HL-60/S4 (cell line): ENCODE results near the gene TCL1B.
"Not testable (repeated sequence)": the region's sequence is repeated elsewhere in the genome, so short reads cannot be mapped to it uniquely, and the experiment has no call there.

Experiments used
- in situ Hi-C: fragments of 300-500 bp; cut with MboI; formaldehyde crosslinking; loops from 2 replicates; pipeline ENCODE4 v1.14.3; 2022; ENCODE audit warnings: low sequenced_read_pairs

The TCL1B gene

DNA sequence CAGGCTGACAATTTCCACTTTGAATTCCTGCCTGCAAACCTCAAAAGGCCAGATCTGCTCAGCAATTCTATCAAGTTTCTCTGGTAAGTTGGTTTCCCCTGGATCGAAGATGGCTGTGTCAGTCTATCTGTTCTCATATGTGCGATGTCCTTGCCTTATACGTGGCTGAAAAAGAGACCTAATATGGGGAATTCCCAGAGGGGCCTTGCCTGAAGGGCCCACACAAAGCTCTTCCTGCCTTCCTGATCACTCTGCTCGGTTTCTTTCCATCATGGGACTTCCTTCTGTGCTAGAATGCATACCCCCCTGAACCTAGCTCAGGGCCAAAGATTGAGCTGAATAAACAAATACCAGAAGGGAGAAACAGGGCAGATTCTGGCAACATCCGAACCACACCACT, 13.2 kb downstream of the TCL1B start:
- in situ Hi-C loops, result loop anchor here (25.0 kb wide), 1 partner anchor 262 kb away; no protein-coding TSS in a partner anchor

DNA sequence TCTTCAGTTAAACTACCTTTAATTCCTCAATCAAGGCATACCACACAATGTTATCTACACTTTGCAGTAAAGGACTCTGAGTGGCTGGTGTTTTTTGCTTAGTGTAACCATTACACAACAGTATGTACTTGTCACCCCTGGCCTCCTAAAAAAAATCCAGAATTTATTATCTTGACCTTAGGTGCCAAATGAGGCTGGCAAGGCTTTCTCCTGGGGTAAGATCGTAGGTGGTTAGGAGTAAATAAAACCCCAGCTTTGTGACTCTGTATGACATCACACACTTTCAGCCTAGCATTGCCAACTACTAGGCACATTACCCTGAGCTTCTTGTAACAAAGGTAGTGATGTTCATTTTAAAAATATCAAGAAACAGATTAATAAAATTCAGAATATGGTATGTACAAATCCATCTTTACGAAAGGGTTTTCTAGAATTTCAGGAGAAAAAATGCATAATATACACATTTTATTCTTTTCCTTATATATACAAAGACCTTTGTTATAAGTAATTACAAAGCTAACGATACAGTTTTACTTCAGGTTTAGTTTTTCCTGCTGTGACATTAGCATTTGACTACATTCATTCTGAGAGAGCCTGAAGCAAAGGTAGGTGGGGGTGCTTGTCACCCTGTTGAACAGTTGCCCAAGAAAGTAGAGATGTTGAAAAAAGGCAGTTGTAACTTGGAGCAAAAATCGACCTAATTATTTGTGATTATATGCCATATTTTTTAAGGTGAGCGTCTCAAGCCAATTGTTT, 14.2 kb downstream of the TCL1B start:
- in situ Hi-C loops, result no loop called here

DNA sequence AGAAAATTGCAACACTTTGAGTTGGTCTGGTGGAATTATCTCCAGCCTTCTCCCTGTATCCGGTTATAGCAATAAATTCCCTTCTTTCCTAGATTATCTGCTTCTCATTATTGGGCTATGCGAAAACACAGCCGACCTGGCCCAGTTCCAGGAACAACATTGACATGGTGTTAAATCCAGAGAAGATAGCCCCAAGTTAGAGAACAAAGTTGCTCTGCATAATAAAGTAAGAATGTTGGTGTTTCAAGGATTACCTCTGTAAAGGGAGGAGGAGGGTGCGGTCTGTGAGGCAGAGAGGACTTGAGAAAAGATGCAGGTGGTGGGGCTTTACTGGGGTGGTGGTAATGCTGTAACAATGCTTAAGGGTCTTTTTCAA, 15.6 kb downstream of the TCL1B start:
- in situ Hi-C loops, result no loop called here

DNA sequence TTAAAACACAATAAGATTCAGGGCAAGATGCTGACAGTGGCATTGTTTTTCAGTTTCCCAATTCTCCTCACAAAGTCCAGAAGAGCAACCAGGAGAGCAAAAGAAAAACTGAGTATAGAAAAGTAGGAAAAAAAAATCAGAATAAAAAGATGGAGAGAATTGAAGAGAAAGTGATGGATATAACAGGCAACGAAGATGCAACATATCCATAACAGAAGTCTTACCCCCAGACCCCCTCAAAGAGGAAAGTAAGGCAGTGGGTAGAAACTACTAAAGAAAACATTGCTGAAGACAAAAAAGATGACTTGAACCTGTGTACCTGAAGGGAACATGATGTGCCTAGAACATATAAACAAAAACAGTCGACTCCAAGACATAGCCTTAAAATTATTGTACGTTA, 17.1 kb downstream of the TCL1B start:
- in situ Hi-C loops, result no loop called here

DNA sequence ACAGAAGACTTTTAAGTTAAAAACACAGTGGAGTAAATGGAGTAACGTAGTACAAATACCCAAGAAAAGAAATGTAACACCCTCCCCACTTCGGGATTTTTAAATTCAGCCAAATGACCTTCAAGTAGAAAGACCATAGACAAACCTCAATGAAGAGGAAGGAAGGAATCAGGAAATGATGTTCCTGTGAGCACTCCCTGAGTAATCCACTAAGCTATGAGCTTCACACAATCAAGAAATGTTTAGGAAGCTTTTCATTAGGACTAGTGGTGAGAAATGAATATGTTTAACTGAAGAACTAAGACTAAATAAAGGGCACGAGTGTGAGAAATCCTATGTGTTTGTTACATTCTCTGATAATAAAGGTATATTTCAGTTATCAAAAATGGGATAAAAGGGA, 17.6 kb downstream of the TCL1B start:
- in situ Hi-C loops, result no loop called here

DNA sequence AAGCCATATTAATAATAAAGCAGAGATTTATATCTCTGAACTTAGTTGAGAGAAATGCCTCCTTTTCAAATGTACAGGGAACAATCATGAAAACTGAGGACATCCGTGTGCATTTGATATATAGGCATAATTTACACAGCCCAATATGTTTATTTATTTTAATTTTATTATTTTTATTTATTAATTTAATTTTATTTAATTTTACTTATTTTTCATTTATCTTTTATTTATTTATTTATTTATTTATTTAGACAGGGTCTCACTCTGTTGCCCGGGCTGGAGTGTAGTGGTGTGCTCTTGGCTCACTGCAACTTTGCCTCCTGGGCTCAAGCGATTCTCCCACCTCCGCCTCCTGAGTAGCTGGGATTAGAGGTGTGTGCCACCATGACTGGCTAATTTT, 19.3 kb downstream of the TCL1B start:
- in situ Hi-C loops, result no loop called here

DNA sequence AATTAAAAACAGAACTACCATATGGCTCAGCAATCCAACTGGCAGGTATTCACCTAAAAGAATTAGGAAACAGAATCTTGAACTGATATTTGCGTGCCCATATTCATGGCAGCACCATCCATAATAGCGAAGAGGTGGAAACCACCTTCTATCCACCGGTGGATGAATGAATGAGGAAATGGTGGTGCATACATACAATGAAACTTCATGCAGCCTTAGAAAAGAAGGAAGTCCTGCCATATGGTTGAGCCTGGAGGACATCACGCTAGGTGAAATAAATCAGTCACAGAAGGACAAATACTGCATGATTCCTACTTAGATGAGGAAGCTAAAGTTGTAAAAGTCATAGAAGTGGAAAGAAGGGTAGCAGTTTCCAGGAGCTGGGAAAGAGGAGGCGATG, 21.1 kb downstream of the TCL1B start:
- in situ Hi-C loops, result no loop called here

DNA sequence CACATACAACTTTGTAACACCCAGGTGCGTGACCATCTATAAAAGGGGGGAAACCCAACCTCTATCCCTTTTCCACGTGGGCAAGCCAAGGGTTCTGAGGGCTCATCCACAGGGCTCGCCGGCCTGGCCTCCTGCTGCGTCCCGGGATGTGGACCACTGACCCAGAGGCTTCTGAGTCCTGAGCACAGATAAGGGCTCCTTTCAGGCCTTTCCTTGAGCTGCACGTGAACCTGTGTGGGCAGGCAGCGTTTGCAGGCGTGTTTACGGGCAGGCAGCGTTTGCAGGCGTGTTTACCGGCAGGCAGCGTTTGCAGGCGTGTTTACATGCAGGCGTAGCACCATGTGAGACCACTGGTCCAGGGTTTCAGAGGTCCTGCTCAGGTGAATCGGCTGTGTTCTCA, 23.9 kb downstream of the TCL1B start:
- in situ Hi-C loops, result no loop called here

DNA sequence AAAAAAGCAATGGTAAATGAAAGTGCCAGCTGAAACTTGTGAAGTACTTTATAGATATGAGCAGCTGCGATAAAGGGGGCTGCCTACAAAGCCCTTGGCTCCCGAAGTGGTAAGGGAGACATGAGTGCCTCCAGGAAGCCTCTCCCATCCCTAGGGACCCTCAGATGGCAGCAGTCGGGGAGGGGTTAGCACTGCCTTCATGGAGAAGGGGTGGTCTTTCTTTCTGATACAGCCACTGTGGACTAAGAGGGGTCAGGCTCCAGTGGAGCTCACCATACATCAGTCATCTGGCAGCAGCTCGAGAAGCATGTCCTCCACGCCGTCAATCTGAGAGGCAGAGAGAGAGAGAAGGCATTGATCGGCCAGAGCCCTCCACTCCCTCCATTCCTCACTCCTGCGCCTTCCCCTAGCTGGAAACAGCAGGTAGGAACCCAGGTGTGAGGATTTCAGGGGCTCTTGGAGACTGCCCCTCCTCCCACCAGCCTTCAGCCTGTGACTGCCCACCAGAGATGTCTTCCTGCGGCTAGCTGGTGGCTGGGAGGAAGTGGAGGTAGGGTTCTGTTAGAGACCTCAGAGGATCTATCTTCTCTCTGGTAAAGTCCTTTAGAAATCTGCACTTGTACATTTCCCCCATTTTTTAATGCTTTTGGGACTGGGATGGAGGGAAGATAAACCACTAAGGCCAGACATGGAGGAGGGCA, 25.4 kb downstream of the TCL1B start:
- in situ Hi-C loops, result no loop called here

DNA sequence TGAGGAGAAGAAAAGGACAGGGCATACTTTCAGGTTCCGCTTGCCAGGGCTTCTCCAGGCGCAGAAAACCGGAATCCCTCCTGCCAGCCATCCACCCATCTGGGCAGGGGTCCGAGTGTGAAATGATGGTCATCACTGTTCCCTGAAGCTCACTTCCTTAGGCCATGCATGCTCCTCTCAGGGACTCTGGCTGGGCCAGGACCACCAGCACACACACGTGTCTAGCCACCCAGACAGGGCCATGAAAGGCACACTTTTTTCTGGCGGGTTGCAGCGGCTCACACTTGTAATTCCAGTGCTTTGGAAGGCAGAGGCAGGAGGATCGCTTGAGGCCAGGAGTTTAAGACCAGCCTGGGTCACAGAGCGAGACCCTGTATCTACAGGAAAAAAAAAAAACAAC, 26.2 kb downstream of the TCL1B start:
- in situ Hi-C loops, result no loop called here

DNA sequence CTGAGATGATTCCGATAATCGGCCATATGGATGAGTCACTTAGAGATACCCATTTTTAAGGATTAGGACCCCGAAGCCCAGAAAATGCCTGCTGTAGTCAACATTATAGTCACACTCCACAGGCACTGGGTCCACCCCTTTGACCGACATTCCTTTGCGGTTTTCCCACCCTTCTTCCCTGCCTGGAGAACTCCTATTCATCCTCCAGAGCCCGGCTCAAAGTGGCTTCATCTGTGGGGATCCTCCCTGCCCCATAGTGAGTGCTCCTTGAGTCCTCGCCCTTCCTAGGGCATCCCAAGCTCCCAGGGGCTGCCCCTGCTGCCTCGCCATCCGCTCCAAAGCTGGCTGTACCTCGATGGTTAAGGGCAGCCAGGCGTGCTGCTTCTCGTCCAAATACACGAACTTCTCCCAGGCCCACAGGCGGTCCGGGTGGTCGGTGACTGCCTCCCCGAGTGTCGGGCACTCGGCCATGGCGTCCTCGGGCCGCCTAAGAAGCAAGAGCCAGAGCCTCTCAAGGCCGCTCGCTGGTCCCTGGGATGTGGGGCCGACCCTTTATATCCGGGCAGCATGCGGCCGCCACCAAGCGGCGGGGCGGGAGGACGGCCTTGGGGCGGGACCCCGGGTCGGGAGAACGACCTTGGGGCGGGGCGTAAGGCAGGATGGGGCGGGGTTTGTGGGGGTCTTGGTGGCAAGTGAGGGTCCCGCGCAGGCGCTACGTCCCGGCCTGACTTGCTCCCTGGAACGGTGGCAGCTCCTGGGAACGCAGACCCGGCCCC, 27.6 kb downstream of the TCL1B start, which contains the start of gene TCL1A:
TCL1A (minus strand) TSS at position 530 of the 776 bp plus-strand sequence; CDS start at position 471, 59 bp downstream.
- in situ Hi-C loops, result no loop called here

DNA sequence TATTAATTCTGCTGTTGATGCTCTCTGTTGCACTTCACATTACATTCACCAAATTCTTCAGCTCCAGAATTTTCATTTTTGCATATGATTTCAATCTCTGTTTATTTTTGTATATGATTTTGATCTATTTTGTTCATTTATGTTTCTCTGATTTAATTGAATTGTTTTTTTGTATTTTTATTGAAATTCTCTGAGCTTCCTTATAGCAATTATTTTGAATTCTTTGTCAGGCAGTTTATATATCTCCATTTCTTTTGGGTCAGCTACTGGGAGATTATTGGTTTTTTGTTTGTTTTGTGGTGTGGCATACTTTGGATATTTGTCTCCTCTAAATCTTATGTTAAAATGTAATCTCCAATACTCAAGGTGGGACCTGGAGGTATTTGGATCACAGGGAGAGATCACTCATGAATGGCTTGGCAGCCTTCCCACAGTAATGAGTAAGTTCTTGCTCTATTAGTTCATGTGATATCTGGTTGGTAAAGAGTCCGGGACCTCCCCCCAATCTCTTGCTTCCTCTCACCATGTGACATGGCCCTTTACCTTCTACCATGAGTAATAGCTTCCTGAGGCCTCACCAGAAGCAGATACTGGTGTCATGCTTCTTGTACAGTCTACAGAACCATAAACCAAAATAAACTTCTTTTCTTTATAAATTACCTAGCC, 36.4 kb downstream of the TCL1B start:
- in situ Hi-C loops, result no loop called here

DNA sequence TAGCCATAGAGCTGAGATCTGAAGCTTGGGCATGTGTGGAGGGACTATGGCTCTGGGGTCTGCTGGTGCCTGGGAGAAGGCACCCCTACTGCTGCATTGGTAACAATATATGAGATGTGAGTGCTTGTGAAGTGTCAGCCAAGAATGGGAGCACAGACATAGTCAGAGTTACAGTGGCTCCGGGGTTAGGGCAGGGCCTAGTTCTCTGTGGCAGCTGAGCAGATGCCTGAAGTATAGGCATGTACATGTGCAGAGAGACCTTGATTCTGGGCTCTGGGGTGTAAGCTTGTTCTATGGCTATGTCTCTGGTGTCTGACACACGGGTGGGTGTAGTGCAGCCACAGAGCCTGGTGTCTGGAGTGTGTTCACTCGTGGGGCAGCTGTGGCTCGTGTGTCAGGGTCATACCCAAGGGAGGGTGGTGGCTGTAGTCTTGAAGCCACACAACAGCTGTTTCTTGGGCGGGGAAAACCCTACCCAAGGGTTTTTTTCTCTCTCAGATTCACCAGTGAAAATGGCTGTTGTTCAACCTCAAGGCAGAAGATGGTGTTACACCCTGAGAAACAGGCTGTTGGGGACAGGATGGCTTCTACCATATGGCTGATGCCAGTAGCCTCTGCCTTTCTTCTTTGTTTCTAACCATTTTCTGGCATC, 39.6 kb downstream of the TCL1B start:
- in situ Hi-C loops, result no loop called here

DNA sequence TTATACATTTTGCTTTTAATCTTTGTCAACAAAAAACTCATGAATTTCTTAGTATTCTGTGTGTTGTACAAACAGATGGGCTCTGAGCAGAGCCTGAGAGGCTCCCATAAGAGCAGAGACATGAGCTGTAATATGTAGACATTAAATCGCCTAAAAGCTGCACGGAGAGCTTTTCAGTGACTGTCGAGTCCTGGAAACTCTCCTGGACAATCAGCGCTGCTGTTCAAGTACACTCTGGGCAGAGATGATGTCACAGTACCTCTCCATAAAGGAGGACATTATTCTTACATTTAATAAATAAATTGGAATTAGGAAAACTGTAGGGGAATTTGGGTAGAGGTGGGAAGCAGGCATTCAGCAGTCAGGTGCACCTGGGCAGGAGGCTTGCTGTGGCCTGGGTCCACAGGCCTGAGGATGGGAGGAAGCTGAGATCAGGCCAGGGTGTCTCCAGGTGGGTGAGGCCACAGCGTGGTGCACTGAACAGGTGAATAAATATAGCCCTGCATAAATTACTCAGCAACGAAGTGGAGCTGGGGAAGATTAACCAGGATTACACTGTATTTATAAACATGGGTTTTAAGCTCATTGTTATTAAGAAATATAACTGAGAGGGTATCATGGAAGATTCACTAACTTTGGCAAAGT, 41.0 kb downstream of the TCL1B start:
- in situ Hi-C loops, result no loop called here

DNA sequence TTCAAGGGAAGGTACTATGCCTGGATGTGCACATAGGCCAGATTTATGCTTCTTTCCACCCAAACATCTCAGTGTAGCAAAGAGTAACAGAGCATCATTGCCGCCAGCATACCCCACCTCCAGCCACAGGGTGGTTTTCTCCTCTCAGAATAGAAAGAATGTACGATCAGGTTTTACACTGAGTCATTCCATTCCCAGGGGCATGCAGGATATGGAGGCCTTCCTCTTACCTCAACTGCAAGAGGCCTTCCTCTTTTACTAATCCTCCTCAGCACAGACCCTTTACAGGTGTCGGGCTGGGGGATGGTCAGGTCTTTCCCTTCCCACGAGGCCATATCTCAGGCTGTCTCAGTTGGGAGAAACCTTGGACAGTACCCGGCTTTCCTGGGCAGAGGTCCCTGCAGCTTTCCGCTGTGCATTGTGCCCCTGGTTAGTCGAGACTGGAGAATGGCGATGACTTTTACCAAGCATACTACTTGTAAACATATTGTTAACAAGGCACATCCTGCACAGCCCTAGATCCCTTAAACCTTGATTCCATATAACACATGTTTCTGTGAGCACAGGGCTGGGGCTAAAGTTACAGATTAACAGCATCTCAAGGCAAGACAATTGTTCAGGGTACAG, 43.3 kb downstream of the TCL1B start:
- in situ Hi-C loops, result not testable (repeated sequence)

DNA sequence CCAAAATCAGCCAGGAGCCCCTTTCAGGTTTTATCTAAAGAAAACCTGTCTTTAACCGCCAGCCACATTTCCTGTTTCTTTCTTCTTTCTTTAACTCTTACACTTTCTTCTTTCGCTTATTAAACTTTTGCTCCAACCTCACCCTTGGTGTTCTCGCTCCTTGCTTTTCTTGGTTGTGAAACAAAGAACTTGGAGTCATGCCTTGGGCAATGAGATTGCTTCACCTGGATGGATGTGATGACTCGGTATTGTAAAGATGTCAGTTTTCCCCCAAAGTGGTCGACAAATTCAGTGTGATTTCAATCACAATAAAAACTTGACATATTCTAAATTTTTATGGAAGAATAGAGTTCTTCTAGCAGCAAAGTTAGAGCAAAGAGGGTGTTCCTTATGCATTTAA, 43.9 kb downstream of the TCL1B start:
- in situ Hi-C loops, result no loop called here

DNA sequence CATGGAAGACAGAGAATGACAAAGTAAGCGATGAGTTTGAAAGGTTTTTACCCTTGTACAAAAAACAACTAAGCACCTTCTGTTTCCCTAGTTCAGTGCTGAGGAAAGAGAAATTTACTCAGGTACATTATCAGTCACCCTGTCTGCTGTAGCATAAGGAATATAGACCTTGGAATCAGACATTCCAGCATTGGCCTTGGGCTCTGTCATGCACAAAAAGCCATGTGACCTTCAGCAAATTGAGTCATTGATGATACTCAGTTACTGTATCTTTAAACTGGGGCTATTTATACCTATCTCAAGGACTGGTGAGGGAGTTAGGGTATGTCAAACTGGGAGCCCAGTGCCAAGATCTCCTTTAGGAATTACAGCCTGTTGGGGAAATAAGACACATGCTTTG, 47.0 kb downstream of the TCL1B start:
- in situ Hi-C loops, result no loop called here

DNA sequence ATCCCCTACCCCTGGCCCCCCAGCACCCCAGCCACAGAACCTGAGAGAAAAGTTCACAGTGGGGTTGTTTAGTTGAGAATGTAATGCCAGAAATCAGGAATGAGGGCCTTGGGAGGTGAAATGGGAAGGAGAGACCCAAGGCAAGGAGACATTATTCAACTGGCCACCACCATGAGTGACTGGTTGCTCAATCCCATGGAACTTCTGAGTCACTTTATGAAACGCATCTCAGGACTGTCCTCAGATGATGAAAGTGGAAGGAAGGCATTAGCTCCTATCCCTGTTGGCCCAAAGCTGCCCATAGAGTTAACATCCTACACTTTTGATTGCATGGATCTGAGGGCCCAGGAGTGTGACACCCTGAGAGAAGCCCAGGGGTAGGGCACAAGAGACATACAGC, 53.1 kb downstream of the TCL1B start:
- in situ Hi-C loops, result no loop called here

DNA sequence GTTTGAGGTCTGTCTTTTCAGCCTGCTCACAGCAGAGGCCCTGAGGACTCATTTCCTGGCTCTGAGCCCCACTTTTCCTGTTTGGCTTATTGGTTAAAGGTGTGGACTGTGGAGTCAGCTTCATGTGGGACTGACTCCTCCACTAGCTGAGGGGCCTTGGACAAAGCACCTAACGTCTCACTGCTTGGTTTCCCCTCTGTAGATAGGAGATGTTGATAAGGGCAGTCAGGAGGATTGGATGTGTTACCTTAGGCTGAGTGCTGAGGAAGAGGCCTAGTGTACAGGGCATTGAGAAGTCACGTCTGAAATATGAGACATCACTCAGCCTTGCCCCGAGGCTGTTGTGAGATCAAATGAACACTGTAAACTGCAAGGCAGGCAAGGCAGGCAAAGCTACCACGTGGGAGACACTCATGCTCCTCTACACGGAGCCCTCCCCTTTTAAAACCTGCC, 54.8 kb downstream of the TCL1B start:
- in situ Hi-C loops, result no loop called here

DNA sequence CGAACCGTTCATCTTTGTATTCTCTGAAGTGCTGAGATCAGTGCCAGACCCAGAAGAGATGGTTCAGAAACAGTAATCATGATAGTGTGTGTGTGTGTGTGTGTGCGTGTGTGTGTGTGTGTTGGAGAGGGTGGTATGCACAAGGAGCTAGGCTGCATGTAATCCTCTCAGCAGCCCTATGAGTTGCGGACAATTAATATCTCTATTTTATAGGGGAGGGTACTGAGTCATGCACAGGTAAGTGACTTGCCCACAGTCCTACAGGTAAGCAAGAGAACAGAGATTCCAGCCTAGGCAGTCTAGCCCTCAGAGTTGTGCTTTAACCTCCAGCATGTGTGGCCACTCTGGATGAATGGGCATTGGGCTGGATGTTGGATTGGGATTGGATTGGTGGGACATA, 55.6 kb downstream of the TCL1B start:
- in situ Hi-C loops, result no loop called here
